Measurements from ENCODE around the gene IL18BP.

The IL18BP gene

GRCh38 chr11:72040491-72041363 is 42.0 kb downstream of the IL18BP start:
- FAIRE-seq (peak; percentile 89), DNase-seq (ENCODE audit: insufficient read length, low spot score) (no peak)

GRCh38 chr11:72041364-72042063 is 42.8 kb downstream of the IL18BP start:
- FAIRE-seq (no peak), DNase-seq (ENCODE audit: insufficient read length, low spot score) (no peak)

GRCh38 chr11:72042064-72042745 is 43.5 kb downstream of the IL18BP start:
- DNase-seq (ENCODE audit: insufficient read length, low spot score), result no peak
- no peak for FAIRE-seq

GRCh38 chr11:72045849-72046248 is 47.1 kb downstream of the IL18BP start:
- no peak for DNase-seq (ENCODE audit: insufficient read length, low spot score)
- no peak for FAIRE-seq

GRCh38 chr11:72048766-72049460 is 50.2 kb downstream of the IL18BP start:
- no peak for DNase-seq (ENCODE audit: insufficient read length, low spot score)

More at GRCh38 chr11:72048766-72049460, 50.2 kb downstream of the IL18BP start:
- FAIRE-seq, result no peak
